ENCODE measurements around the gene SPHK1.

DNA sequence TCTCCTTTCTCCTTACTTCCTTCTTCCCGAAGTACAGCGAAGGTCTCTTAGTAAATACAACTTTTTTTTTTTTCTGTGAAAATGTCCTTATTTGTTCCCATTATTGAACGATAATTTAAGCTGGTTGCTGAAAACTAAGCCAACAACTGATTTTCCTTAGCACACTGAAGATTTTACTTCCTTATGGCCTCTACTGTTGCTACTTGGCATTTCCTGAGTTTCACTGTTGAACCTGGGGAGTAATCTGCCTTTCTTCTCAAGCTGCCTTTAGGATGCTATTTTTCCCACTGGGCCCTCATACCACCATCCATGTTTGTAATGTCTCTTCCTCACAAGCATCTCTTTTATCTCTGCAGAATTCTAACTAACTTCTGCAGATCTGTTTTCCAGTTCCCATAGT, 42.4 kb downstream of the SPHK1 start:
- TF ChIP-seq CTCF (IDR thresholded peaks at IDR 0.05): no peak
- TF ChIP-seq POLR2A (IDR thresholded peaks at IDR 0.05): no peak

Data from breast epithelium (tissue), 3 donors.